H1 (cell line): Measurements from ENCODE around the gene EVX2. TPM values are rescaled to one million over a fixed set of nuclear protein-coding genes. Genes with fewer than 3 reads are reported as not detected.

Experiments
- CTCF ChIA-PET: fragments of 300-600 bp; sonication (Branson Sonifier 250); formaldehyde crosslinking; loops from one replicate; lab custom pipeline; 2021; ENCODE audit not compliant: partially characterized antibody; lab: Charles Lee
- POLR2A ChIA-PET: fragments of 300-600 bp; sonication (Branson Sonifier 250); formaldehyde crosslinking; loops from one replicate; lab custom pipeline; 2021; ENCODE audit warnings: inconsistent platforms; ENCODE audit not compliant: partially characterized antibody; lab: Charles Lee
- DNase-seq, 2 experiments: peaks; one replicate each; pipeline versions ENCODE4 v3.0.0 to v3.0.0-alpha.2; 2010 to 2022; ENCODE audit warnings: low spot score in 2 of 2, low read depth in 1 of 2, mixed read lengths in 1 of 2
- FAIRE-seq: peaks from 2 replicates; lab custom pipeline; 2011; peaks lifted over from hg19 to GRCh38; lab: Jason Lieb, UNC
- H2AFZ ChIP-seq: 2 replicates; pipeline ENCODE4 v1.8.1; 2012; ENCODE audit warnings: low read length, inconsistent platforms
- H2AK5ac ChIP-seq: 2 replicates; pipeline ENCODE4 v1.6.1; 2013; ENCODE audit warnings: low read depth, low read length
- H2BK120ac ChIP-seq: replicated peaks from 2 replicates; pipeline ENCODE3; 2013; ENCODE audit warnings: low read depth, low read length, inconsistent platforms
- H2BK12ac ChIP-seq: 2 replicates; pipeline ENCODE4 v1.6.1; 2013; ENCODE audit warnings: low read depth, low read length
- H2BK15ac ChIP-seq: 2 replicates; pipeline ENCODE4 v1.6.1; 2013; ENCODE audit warnings: low read length
- H2BK20ac ChIP-seq: 2 replicates; pipeline ENCODE4 v1.6.1; 2013; ENCODE audit warnings: low read length
- H2BK5ac ChIP-seq: 2 replicates; pipeline ENCODE4 v1.6.1; 2013; ENCODE audit warnings: low read depth, low read length
- H3K14ac ChIP-seq: 2 replicates; pipeline ENCODE4 v1.6.1; 2013; ENCODE audit warnings: inconsistent platforms; ENCODE audit not compliant: insufficient read length
- H3K18ac ChIP-seq: 2 replicates; pipeline ENCODE4 v1.6.1; 2013; ENCODE audit warnings: low read length; ENCODE audit errors: extremely low read depth
- H3K23ac ChIP-seq: 2 replicates; pipeline ENCODE4 v1.6.1; 2013; ENCODE audit warnings: inconsistent platforms; ENCODE audit not compliant: insufficient read length
- H3K23me2 ChIP-seq: 2 replicates; pipeline ENCODE4 v1.6.1; 2013; ENCODE audit warnings: low read depth, low read length
- H3K27ac ChIP-seq: 2 replicates; pipeline ENCODE4 v1.6.1; 2011; ENCODE audit warnings: low read depth, low read length, inconsistent platforms
- H3K27me3 ChIP-seq, 4 experiments: replicated peaks in 1 of 4; 1 replicate in 1 of 4; 2 replicates in 3 of 4; pipeline versions ENCODE4 v1.6.1 to v1.8.1; 2011 to 2013; ENCODE audit warnings: low read length in 3 of 4, mild to moderate bottlenecking in 3 of 4, inconsistent platforms in 2 of 4, mixed read lengths in 2 of 4, moderate library complexity in 1 of 4; ENCODE audit not compliant: control insufficient read depth in 3 of 4, insufficient read depth in 3 of 4; ENCODE audit errors: extremely low read depth in 1 of 4
- H3K36me3 ChIP-seq, 4 experiments: 2 replicates each; pipeline versions ENCODE4 v1.6.1 to v1.8.1; 2011 to 2013; ENCODE audit warnings: mild to moderate bottlenecking in 4 of 4, low read length in 3 of 4, moderate library complexity in 2 of 4, control low read depth in 1 of 4, inconsistent platforms in 1 of 4; ENCODE audit not compliant: insufficient read depth in 4 of 4, control insufficient read depth in 2 of 4
- H3K4ac ChIP-seq: replicated peaks from 2 replicates; pipeline ENCODE3; 2013; ENCODE audit warnings: low read length, low read depth, mixed read lengths, inconsistent platforms; ENCODE audit not compliant: insufficient read length
- H3K4me1 ChIP-seq, 4 experiments: replicated peaks in 1 of 4; 1 replicate in 1 of 4; 2 replicates in 3 of 4; pipeline versions ENCODE4 v1.6.1 to v1.8.1; 2011 to 2013; ENCODE audit warnings: low read length in 3 of 4, inconsistent platforms in 2 of 4, mixed read lengths in 1 of 4; ENCODE audit not compliant: insufficient read depth in 4 of 4, control insufficient read depth in 3 of 4
- H3K4me2 ChIP-seq, 2 experiments: 2 replicates each; pipeline versions ENCODE4 v1.6.1 to v1.8.1; 2011 to 2013; ENCODE audit warnings: low read depth in 2 of 2, low read length in 2 of 2, control low read depth in 1 of 2, inconsistent platforms in 1 of 2, mild to moderate bottlenecking in 1 of 2; ENCODE audit not compliant: insufficient read depth in 1 of 2
- H3K4me3 ChIP-seq, 4 experiments: fragments of 200-600, 300-600 bp in 1 of 4; sonication (generic), shearing (Covaris generic), sonication (Bioruptor Twin) in 1 of 4; 2 replicates each; pipeline versions ENCODE4 v1.5.1 to v1.8.1; 2011 to 2016; ENCODE audit warnings: low read length in 4 of 4, low read depth in 3 of 4, control low read depth in 2 of 4, inconsistent platforms in 2 of 4, mild to moderate bottlenecking in 2 of 4, mixed read lengths in 1 of 4, moderate library complexity in 1 of 4; ENCODE audit not compliant: insufficient read depth in 2 of 4; ENCODE audit errors: extremely low read depth in 1 of 4
- H3K56ac ChIP-seq: replicated peaks from 2 replicates; pipeline ENCODE3; 2013; ENCODE audit warnings: low read depth, mild to moderate bottlenecking, mixed read lengths, low read length, inconsistent platforms; ENCODE audit not compliant: insufficient read length
- H3K79me1 ChIP-seq: 2 replicates; pipeline ENCODE4 v1.6.1; 2013; ENCODE audit warnings: low read depth, low read length, control low read depth
- H3K79me2 ChIP-seq, 2 experiments: 2 replicates each; pipeline versions ENCODE4 v1.6.1 to v1.8.1; 2012 to 2013; ENCODE audit warnings: low read length in 2 of 2, mild to moderate bottlenecking in 2 of 2, inconsistent platforms in 1 of 2; ENCODE audit not compliant: insufficient read depth in 2 of 2, control insufficient read depth in 1 of 2
- H3K9ac ChIP-seq, 4 experiments: replicated peaks in 1 of 4; 1 replicate in 1 of 4; 2 replicates in 3 of 4; pipeline versions ENCODE4 v1.6.1 to v1.8.1; 2011 to 2013; ENCODE audit warnings: low read depth in 3 of 4, low read length in 3 of 4, control low read depth in 2 of 4, mild to moderate bottlenecking in 2 of 4, moderate library complexity in 2 of 4, inconsistent platforms in 1 of 4; ENCODE audit errors: extremely low read depth in 1 of 4
- H3K9me3 ChIP-seq, 2 experiments: 2 replicates each; pipeline versions ENCODE4 v1.6.1 to v1.8.1; 2012 to 2013; ENCODE audit warnings: mild to moderate bottlenecking in 2 of 2, moderate library complexity in 2 of 2, control low read depth in 1 of 2, inconsistent platforms in 1 of 2, low read depth in 1 of 2, low read length in 1 of 2, mixed read lengths in 1 of 2; ENCODE audit not compliant: insufficient read depth in 2 of 2
- H4K20me1 ChIP-seq, 2 experiments: replicated peaks in 1 of 2; 2 replicates each; pipeline versions ENCODE3 to v1.8.1; 2011 to 2013; ENCODE audit warnings: inconsistent platforms in 2 of 2, low read length in 2 of 2, mild to moderate bottlenecking in 1 of 2; ENCODE audit not compliant: insufficient read depth in 2 of 2, control insufficient read depth in 1 of 2
- H4K5ac ChIP-seq: 2 replicates; pipeline ENCODE4 v1.6.1; 2013; ENCODE audit warnings: low read length, low read depth, mixed read lengths, inconsistent platforms; ENCODE audit not compliant: insufficient read length
- H4K8ac ChIP-seq: 2 replicates; pipeline ENCODE4 v1.8.0; 2013; ENCODE audit warnings: mild to moderate bottlenecking, moderate library complexity, low read length, inconsistent platforms; ENCODE audit not compliant: insufficient read depth; ENCODE audit errors: extremely low read depth
- H4K91ac ChIP-seq: replicated peaks from 2 replicates; pipeline ENCODE3; 2013; ENCODE audit warnings: low read length, mixed read lengths, inconsistent platforms; ENCODE audit not compliant: insufficient read length
- CBX8 ChIP-seq: fragments of 300-800, 300-1000 bp; sonication (generic); IDR thresholded peaks from 2 replicates; pipeline ENCODE4 v1.7.1; 2016; ENCODE audit warnings: low read depth, low read length, borderline replicate concordance
- EZH2 ChIP-seq: fragments of 200-600 bp; sonication (generic); IDR thresholded peaks from 2 replicates; pipeline ENCODE4 v1.7.1; 2012; ENCODE audit warnings: low read depth, mild to moderate bottlenecking, moderate library complexity, low read length, inconsistent platforms; ENCODE audit not compliant: severe bottlenecking
- JUN ChIP-seq: IDR thresholded peaks from 2 replicates; pipeline ENCODE4 v1.6.1; 2011; ENCODE audit warnings: low read depth, mild to moderate bottlenecking, improper control_type of control experiment, low read length
- RAD21 ChIP-seq, 2 experiments: IDR thresholded peaks in 1 of 2; conservative IDR thresholded peaks in 1 of 2; 2 replicates each; pipeline ENCODE4 v1.6.1; 2011; ENCODE audit warnings: low read depth in 2 of 2, low read length in 2 of 2, improper control_type of control experiment in 1 of 2, inconsistent platforms in 1 of 2, mild to moderate bottlenecking in 1 of 2, moderate library complexity in 1 of 2
- SIN3A ChIP-seq, 2 experiments: IDR thresholded peaks in 1 of 2; conservative IDR thresholded peaks in 1 of 2; 2 replicates each; pipeline ENCODE4 v1.6.1; 2011 to 2012; ENCODE audit warnings: low read length in 2 of 2, improper control_type of control experiment in 1 of 2, low read depth in 1 of 2, mild to moderate bottlenecking in 1 of 2
- TCF12 ChIP-seq: IDR thresholded peaks from 2 replicates; pipeline ENCODE4 v1.6.1; 2011; ENCODE audit warnings: low read depth, mild to moderate bottlenecking, low read length
- WGBS, 2 experiments: shearing (Covaris generic) in 1 of 2; methylation state at CpG; one replicate each; pipeline versions ENCODE4 v1.1.6 to v1.1.7; 2013 to 2015; ENCODE audit warnings: low lambda C conversion rate in 2 of 2, mixed read lengths in 2 of 2, inconsistent platforms in 1 of 2, low coverage in 1 of 2, missing lambda C conversion rate in 1 of 2; ENCODE audit not compliant: insufficient replicate concordance in 2 of 2, insufficient coverage in 1 of 2, insufficient read length in 1 of 2; ENCODE audit errors: extremely low coverage in 1 of 2, missing lambda C conversion rate in 1 of 2; 5-methylcytosine and 5-hydroxymethylcytosine counted together
- polyA plus RNA-seq, 7 experiments: library from polyadenylated mRNA; depleted of rRNA in 3 of 7; stranded (reverse) in 5 of 7; unstranded in 2 of 7; fragments of >200 nt in 5 of 7; fragments of 200-250 nt in 2 of 7; gene quantifications; 1 replicate in 5 of 7; 2 replicates in 1 of 7; 4 replicates in 1 of 7; pipeline versions ENCODE4 v1.2.1 to v1.2.3, GENCODE V29; 2011 to 2013; ENCODE audit warnings: missing spikeins in 2 of 7, mixed read lengths in 2 of 7
- total RNA-seq: library from RNA; stranded (reverse); fragmentation: NEBNext Ultra II Directional; extraction: Animal tissue kit (Norgen Biotek cat#: 25700); gene quantifications from 2 replicates; pipeline ENCODE4 v1.2.1, GENCODE V29; 2021

EVX2 gene
- total and polyA plus RNA-seq, 2 of the 8 experiments (the other 6 are each of a cell fraction or from before 2014, with no cell fraction given): not detected

GRCh38 chr2:176102309-176102866 is 18.6 kb upstream of the EVX2 start:
- Histone ChIP-seq H3K36me3 (no peaks in the 10 kb centered on the region; a peak in 1 of 8 replicates), H2BK15ac (no peak overlapping the region), H2AK5ac (no peak overlapping the region), H3K79me1 (no peaks in the 10 kb centered on the region), H3K4me2 (no peak overlapping the region), H3K9ac (no peak overlapping the region), H3K23me2 (peaks cover 4% of the 10 kb centered on the region; the same call in 1 of the 2 replicates), H4K91ac (no peak overlapping the region), H3K18ac (no peak overlapping the region), H3K23ac (no peak overlapping the region), H2BK5ac (no peak overlapping the region), H3K4ac (no peak overlapping the region), H3K27ac (no peak overlapping the region), H3K14ac (no peak overlapping the region), H3K4me3 (no peak overlapping the region), H3K27me3 (peaks cover 96 to 100% (median 99%) of the 10 kb centered on the region in 4 experiments), H3K4me1 (peaks cover 0 to 35% (median 19%) of the 10 kb centered on the region in 4 experiments; a peak in 6 of 7 replicates), H2BK12ac (peak overlapping the region; percentile 80; the same call in 1 of the 2 replicates), H3K56ac (no peak overlapping the region), H4K5ac (no peak overlapping the region), H2BK20ac (no peak overlapping the region), H4K8ac (no peak overlapping the region), H3K9me3 (no peaks in the 10 kb centered on the region), H2AFZ (no peak overlapping the region), H3K79me2 (no peaks in the 10 kb centered on the region), H2BK120ac (no peak overlapping the region), H4K20me1 (peaks cover 11 to 44% of the 10 kb centered on the region in 2 experiments)
- CTCF ChIA-PET: interaction anchor here (0.7 to 4.6 kb wide), 11 partner anchors 9 to 59 kb away, joined by 3 to 20 read pairs (median 6); no protein-coding TSS in a partner anchor
- POLR2A ChIA-PET: no interaction called here
- 33% methylated on average over 7 of the region's 7 CpGs; no CpG with 5 or more reads in 1 of the 2 experiments for WGBS, 2 experiments
- FAIRE-seq (no peak), DNase-seq (no peak)
- TF ChIP-seq SIN3A (conservative IDR thresholded peaks at IDR 0.05 in 1 of 2, IDR thresholded peaks at IDR 0.05 in 1 of 2; ENCODE audit: low read depth in 1 of 2, low read length in 2 of 2): no peak
- peak; percentile 79 for TF ChIP-seq EZH2
- peak; percentile 94 for TF ChIP-seq CBX8
- TF ChIP-seq RAD21 (IDR thresholded peaks at IDR 0.05 in 1 of 2, conservative IDR thresholded peaks at IDR 0.05 in 1 of 2; ENCODE audit: low read depth in 2 of 2, low read length in 2 of 2): no peak
- TF ChIP-seq TCF12: no peak
- TF ChIP-seq JUN: no peak
